Stimulated activated CD4-positive, alpha-beta T cell treated with anti-CD3 and anti-CD28 coated beads, Interleukin-4, amount 100 ng/mL, for 4 hours (primary cell): ENCODE measurements around the gene DDX39B.

Experiments used
- DNase-seq, 2 experiments: peaks; one replicate each; pipeline ENCODE4 v3.0.0-alpha.2; 2020

Gene DDX39B

GRCh38 chr6:31546958-31547726 lies 5.3 kb upstream of the DDX39B start, which contains the start of gene NFKBIL1:
Gene NFKBIL1 (plus strand): TSS chr6:31547608. CDS start chr6:31547695, 87 bp downstream.
- peak; percentile 85 to 92 for DNase-seq

GRCh38 chr6:31546339-31546957 lies 4.6 kb upstream of the DDX39B start, which contains the start of gene ATP6V1G2:
Gene ATP6V1G2 (minus strand): TSS chr6:31546608. CDS start chr6:31546559, 49 bp downstream.
- DNase-seq = peak; percentile 83 to 84

GRCh38 chr6:31545291-31545690 lies 3.5 kb upstream of the DDX39B start:
- no peak for DNase-seq

- DNase-seq = no peak
Observed at GRCh38 chr6:31544676-31545075, 2.9 kb upstream of the DDX39B start.

GRCh38 chr6:31543639-31544038 lies 1.8 kb upstream of the DDX39B start:
- no peak for DNase-seq

GRCh38 chr6:31541059-31541657 lies 645 bp downstream of the DDX39B start:
- DNase-seq = peak; percentile 44 to 52

- DNase-seq = no peak
Observed at GRCh38 chr6:31540640-31541039, 1.2 kb downstream of the DDX39B start.

GRCh38 chr6:31538805-31539400 lies 2.9 kb downstream of the DDX39B start:
- DNase-seq = no peak

- DNase-seq = no peak
Observed at GRCh38 chr6:31535538-31536324, 6.1 kb downstream of the DDX39B start.

GRCh38 chr6:31534521-31535040 lies 7.2 kb downstream of the DDX39B start:
- DNase-seq = no peak

- DNase-seq = no peak
Observed at GRCh38 chr6:31534011-31534410, 7.8 kb downstream of the DDX39B start.

- DNase-seq = no peak
Observed at GRCh38 chr6:31533455-31533841, 8.4 kb downstream of the DDX39B start.

GRCh38 chr6:31532644-31533454 lies 9.0 kb downstream of the DDX39B start:
- no peak for DNase-seq

GRCh38 chr6:31531771-31532643 lies 9.8 kb downstream of the DDX39B start:
- DNase-seq = no peak

GRCh38 chr6:31531162-31531561 lies 10.6 kb downstream of the DDX39B start:
- DNase-seq = no peak

GRCh38 chr6:31530659-31531058 lies 11.1 kb downstream of the DDX39B start:
- no peak for DNase-seq

- no peak for DNase-seq
Observed at GRCh38 chr6:31529329-31530150, 12.3 kb downstream of the DDX39B start.

- no peak for DNase-seq
Observed at GRCh38 chr6:31528821-31529328, 12.9 kb downstream of the DDX39B start, which contains the start of gene MCCD1. Gene MCCD1 (plus strand): TSS chr6:31528962. CDS start chr6:31529015, 53 bp downstream.

GRCh38 chr6:31528307-31528777 lies 13.5 kb downstream of the DDX39B start:
- no peak for DNase-seq
